Measurements from ENCODE around the gene SFSWAP. TPM values are rescaled to one million over a fixed set of nuclear protein-coding genes. Genes with fewer than 3 reads are reported as not detected.

Gene SFSWAP
- total RNA-seq, 3 donors from 2014 or later: 34.5 to 52.7 (median 50.7) TPM

GRCh38 chr12:131815131-131815530, 104.2 kb downstream of the SFSWAP start:
- Histone ChIP-seq H3K9me3 (peaks cover 3% of the 10 kb centered on the region), H3K36me3 (ENCODE audit: low read depth) (no peaks in the 10 kb centered on the region), H3K4me3 (no peak overlapping the region), H3K4me1 (ENCODE audit: low read depth) (no peaks in the 10 kb centered on the region)
- ATAC-seq (no peak), DNase-seq (no peak)
- no peak for TF ChIP-seq CTCF (IDR thresholded peaks at IDR 0.05)
- intact Hi-C loops (cut with DNase I, micrococcal nuclease): no loop called here

GRCh38 chr12:131816495-131816894, 105.6 kb downstream of the SFSWAP start:
- Histone ChIP-seq H3K36me3 (ENCODE audit: low read depth) (no peaks in the 10 kb centered on the region), H3K9me3 (peaks cover 3% of the 10 kb centered on the region), H3K4me3 (no peak overlapping the region), H3K4me1 (ENCODE audit: low read depth) (no peaks in the 10 kb centered on the region)
- no peak for TF ChIP-seq CTCF (IDR thresholded peaks at IDR 0.05)
- intact Hi-C loops (cut with DNase I, micrococcal nuclease): no loop called here
- ATAC-seq: no peak
- DNase-seq: no peak

- ATAC-seq (no peak), DNase-seq (no peak)
- Histone ChIP-seq H3K4me3 (no peak overlapping the region), H3K9me3 (peaks cover 3% of the 10 kb centered on the region), H3K36me3 (ENCODE audit: low read depth) (no peaks in the 10 kb centered on the region), H3K4me1 (ENCODE audit: low read depth) (no peaks in the 10 kb centered on the region)
- intact Hi-C loops (cut with DNase I, micrococcal nuclease): no loop called here
- no peak for TF ChIP-seq CTCF (IDR thresholded peaks at IDR 0.05)
Measured at GRCh38 chr12:131817241-131817640, 106.4 kb downstream of the SFSWAP start.

GRCh38 chr12:131818821-131819585, 108.1 kb downstream of the SFSWAP start:
- ATAC-seq: no peak
- intact Hi-C loops (cut with DNase I, micrococcal nuclease): no loop called here

GRCh38 chr12:131824450-131824849, 113.6 kb downstream of the SFSWAP start:
- DNase-seq (no peak), ATAC-seq (no peak)
- H3K4me3 ChIP-seq: no peak overlapping the region
- intact Hi-C loops (cut with DNase I, micrococcal nuclease): no loop called here
- H3K36me3 ChIP-seq (ENCODE audit: low read depth): no peaks in the 10 kb centered on the region
- H3K4me1 ChIP-seq (ENCODE audit: low read depth): peaks cover 5% of the 10 kb centered on the region
- H3K9me3 ChIP-seq: no peaks in the 10 kb centered on the region
- no peak for TF ChIP-seq CTCF (IDR thresholded peaks at IDR 0.05)

More at GRCh38 chr12:131818821-131819585, 108.1 kb downstream of the SFSWAP start:
- no peaks in the 10 kb centered on the region for H3K4me1 ChIP-seq (ENCODE audit: low read depth)
- H3K9me3 ChIP-seq: no peaks in the 10 kb centered on the region
- no peak for DNase-seq
- H3K36me3 ChIP-seq (ENCODE audit: low read depth): no peaks in the 10 kb centered on the region
- no peak for TF ChIP-seq CTCF (IDR thresholded peaks at IDR 0.05)
- H3K4me3 ChIP-seq: no peak overlapping the region

Data from mucosa of descending colon (tissue), 3 donors.